Smooth muscle cell (in vitro differentiated cells): Measurements from ENCODE around the gene NOC2L. TPM values are rescaled to one million over a fixed set of nuclear protein-coding genes. Genes with fewer than 3 reads are reported as not detected.
"Not testable (repeated sequence)": the region's sequence is repeated elsewhere in the genome, so short reads cannot be mapped to it uniquely, and the experiment has no call there.

ENCODE experiments used
- DNase-seq: peaks from one replicate; lab custom pipeline; 2025; ENCODE audit not compliant: unreplicated experiment; lab: John Stamatoyannopoulos, UW
- H2AFZ ChIP-seq: fragments of 200-600 bp; sonication (generic); 2 replicates; pipeline ENCODE4 v1.6.0; 2016; ENCODE audit warnings: antibody characterized with exemption, low read depth, mild to moderate bottlenecking
- H3F3A ChIP-seq: fragments of 200-600 bp; sonication (generic); 2 replicates; pipeline ENCODE4 v1.6.0; 2017; ENCODE audit warnings: antibody characterized with exemption, low read depth
- H3K27ac ChIP-seq: fragments of 200-600 bp; sonication (generic); 2 replicates; pipeline ENCODE4 v1.5.1; 2016; ENCODE audit warnings: low read depth, mild to moderate bottlenecking
- H3K27me3 ChIP-seq: fragments of 200-600 bp; sonication (generic); 2 replicates; pipeline ENCODE4 v1.6.1; 2016; ENCODE audit warnings: low read depth, mild to moderate bottlenecking
- H3K36me3 ChIP-seq: fragments of 200-600 bp; sonication (generic); 2 replicates; pipeline ENCODE4 v1.5.1; 2016; ENCODE audit warnings: low read depth
- H3K4me1 ChIP-seq: fragments of 200-600 bp; sonication (generic); 2 replicates; pipeline ENCODE4 v1.5.1; 2016; ENCODE audit warnings: low read depth
- H3K4me2 ChIP-seq: fragments of 200-600 bp; sonication (generic); 2 replicates; pipeline ENCODE4 v1.6.0; 2016; ENCODE audit warnings: mild to moderate bottlenecking
- H3K4me3 ChIP-seq: fragments of 200-600 bp; sonication (generic); 2 replicates; pipeline ENCODE4 v1.5.1; 2016; ENCODE audit warnings: mild to moderate bottlenecking
- H3K79me2 ChIP-seq: fragments of 200-600 bp; sonication (generic); 2 replicates; pipeline ENCODE4 v1.6.0; 2016; ENCODE audit warnings: low read depth, mild to moderate bottlenecking
- H3K9ac ChIP-seq: fragments of 200-600 bp; sonication (generic); 2 replicates; pipeline ENCODE4 v1.6.0; 2016; ENCODE audit warnings: low read depth
- H3K9me3 ChIP-seq: fragments of 200-600 bp; sonication (generic); replicated peaks from 2 replicates; pipeline ENCODE4 v1.5.1; 2016; ENCODE audit warnings: low read depth
- H4K20me1 ChIP-seq: fragments of 200-600 bp; sonication (generic); 2 replicates; pipeline ENCODE4 v1.6.0; 2016; ENCODE audit warnings: low read depth
- WGBS: methylation state at CpG from one replicate; pipeline ENCODE4 v1.1.7; 2016; ENCODE audit warnings: low lambda C conversion rate; 5-methylcytosine and 5-hydroxymethylcytosine counted together
- polyA plus RNA-seq: library from polyadenylated mRNA; unstranded; fragments of >200 nt; fragmentation: Nextera tagmentation; extraction: Ambion mirVana; gene quantifications from 2 replicates; pipeline ENCODE4 v1.2.1, GENCODE V29; 2016
- total RNA-seq: library from RNA; depleted of rRNA; stranded (reverse); fragments of >200 nt; gene quantifications from 2 replicates; pipeline ENCODE4 v1.2.3, GENCODE V29; 2014
- TF ChIP-seq, protein P1 (sequence below): fragments of 200-600 bp; sonication (generic); IDR thresholded peaks from 2 replicates; pipeline ENCODE4 v1.5.1; 2017; ENCODE audit warnings: borderline replicate concordance, mild to moderate bottlenecking, antibody characterized with exemption; ENCODE audit not compliant: insufficient read depth, poor library complexity, severe bottlenecking

The NOC2L gene
- total and polyA plus RNA-seq, 2 experiments from 2014 or later, result 38.9 to 64.0 TPM

- Histone ChIP-seq H3K79me2 (no peaks in the 10 kb centered on the region), H3K27me3 (no peaks in the 10 kb centered on the region), H3K4me1 (no peaks in the 10 kb centered on the region), H3K27ac (no peak overlapping the region), H3K4me3 (no peak overlapping the region), H3K4me2 (no peak overlapping the region), H3K9me3 (no peaks in the 10 kb centered on the region), H3F3A (no peaks in the 10 kb centered on the region), H3K9ac (no peak overlapping the region), H3K36me3 (no peaks in the 10 kb centered on the region), H2AFZ (no peak overlapping the region), H4K20me1 (peaks cover 38% of the 10 kb centered on the region)
- no peak for DNase-seq
- WGBS, result 94% methylated on average over 21 of the region's 23 CpGs
- TF ChIP-seq, protein P1, sequence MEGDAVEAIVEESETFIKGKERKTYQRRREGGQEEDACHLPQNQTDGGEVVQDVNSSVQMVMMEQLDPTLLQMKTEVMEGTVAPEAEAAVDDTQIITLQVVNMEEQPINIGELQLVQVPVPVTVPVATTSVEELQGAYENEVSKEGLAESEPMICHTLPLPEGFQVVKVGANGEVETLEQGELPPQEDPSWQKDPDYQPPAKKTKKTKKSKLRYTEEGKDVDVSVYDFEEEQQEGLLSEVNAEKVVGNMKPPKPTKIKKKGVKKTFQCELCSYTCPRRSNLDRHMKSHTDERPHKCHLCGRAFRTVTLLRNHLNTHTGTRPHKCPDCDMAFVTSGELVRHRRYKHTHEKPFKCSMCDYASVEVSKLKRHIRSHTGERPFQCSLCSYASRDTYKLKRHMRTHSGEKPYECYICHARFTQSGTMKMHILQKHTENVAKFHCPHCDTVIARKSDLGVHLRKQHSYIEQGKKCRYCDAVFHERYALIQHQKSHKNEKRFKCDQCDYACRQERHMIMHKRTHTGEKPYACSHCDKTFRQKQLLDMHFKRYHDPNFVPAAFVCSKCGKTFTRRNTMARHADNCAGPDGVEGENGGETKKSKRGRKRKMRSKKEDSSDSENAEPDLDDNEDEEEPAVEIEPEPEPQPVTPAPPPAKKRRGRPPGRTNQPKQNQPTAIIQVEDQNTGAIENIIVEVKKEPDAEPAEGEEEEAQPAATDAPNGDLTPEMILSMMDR, result no peak
Observed at GRCh38 chr1:950881-951280, 8.2 kb downstream of the NOC2L start.

DNA sequence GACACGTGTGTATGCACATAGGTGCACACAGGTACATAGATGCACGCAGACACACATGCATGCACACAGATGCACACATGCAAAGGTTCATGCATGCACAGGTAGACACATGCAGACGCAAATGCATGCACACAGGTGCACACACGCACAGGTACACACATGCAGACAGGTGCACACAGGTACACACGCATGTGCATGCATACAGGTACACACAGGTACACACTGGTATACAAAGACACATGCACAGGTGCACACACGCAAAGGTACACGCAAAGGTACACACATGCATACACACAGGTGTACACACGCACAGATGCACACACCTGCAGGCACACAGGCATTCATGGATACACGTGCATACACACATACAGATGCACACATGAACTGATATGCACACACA lies 8.8 kb downstream of the NOC2L start:
- H2AFZ ChIP-seq, result no peak overlapping the region
- DNase-seq, result no peak
- 97% methylated on average over 9 of the region's 9 CpGs for WGBS
- no peaks in the 10 kb centered on the region for H3K9me3 ChIP-seq
- TF ChIP-seq, protein P1, result no peak
- peaks cover 39% of the 10 kb centered on the region for H4K20me1 ChIP-seq
- no peaks in the 10 kb centered on the region for H3F3A ChIP-seq
- no peaks in the 10 kb centered on the region for H3K79me2 ChIP-seq
- no peaks in the 10 kb centered on the region for H3K27me3 ChIP-seq
- H3K4me2 ChIP-seq, result no peak overlapping the region
- H3K4me3 ChIP-seq, result no peak overlapping the region
- no peaks in the 10 kb centered on the region for H3K4me1 ChIP-seq
- no peak overlapping the region for H3K27ac ChIP-seq
- no peaks in the 10 kb centered on the region for H3K36me3 ChIP-seq
- H3K9ac ChIP-seq, result no peak overlapping the region

GRCh38 chr1:947958-948357 lies 11.1 kb downstream of the NOC2L start:
- no peak for DNase-seq
- Histone ChIP-seq H3K36me3 (no peaks in the 10 kb centered on the region), H3K4me1 (no peaks in the 10 kb centered on the region), H3K27ac (no peak overlapping the region), H3F3A (peaks cover 2% of the 10 kb centered on the region), H3K79me2 (no peaks in the 10 kb centered on the region), H4K20me1 (peaks cover 56% of the 10 kb centered on the region), H3K4me3 (no peak overlapping the region), H3K27me3 (no peaks in the 10 kb centered on the region), H3K4me2 (no peak overlapping the region), H3K9me3 (no peaks in the 10 kb centered on the region), H3K9ac (no peak overlapping the region), H2AFZ (no peak overlapping the region)
- TF ChIP-seq, protein P1, result no peak
- WGBS, result 96% methylated on average over 13 of the region's 15 CpGs

- H3K79me2 ChIP-seq, H3K27ac ChIP-seq, H3K4me1 ChIP-seq, H3K9ac ChIP-seq, H2AFZ ChIP-seq, H3K36me3 ChIP-seq, H3K9me3 ChIP-seq, H3K27me3 ChIP-seq, H3K4me2 ChIP-seq, H3K4me3 ChIP-seq, H3F3A ChIP-seq, DNase-seq: not testable (repeated sequence)
- H4K20me1 ChIP-seq, result peaks cover 56% of the 10 kb centered on the region
- WGBS, result 98% methylated on average over 13 of the region's 13 CpGs
Observed at GRCh38 chr1:946811-947210, 12.2 kb downstream of the NOC2L start.
